Smooth muscle cell (in vitro differentiated cells): ENCODE data around the gene CIRBP. TPM values are rescaled to one million over a fixed set of nuclear protein-coding genes. Genes with fewer than 3 reads are reported as not detected.

ENCODE experiments used
- DNase-seq: peaks from one replicate; lab custom pipeline; 2025; ENCODE audit not compliant: unreplicated experiment; lab: John Stamatoyannopoulos, UW
- H2AFZ ChIP-seq: fragments of 200-600 bp; sonication (generic); 2 replicates; pipeline ENCODE4 v1.6.0; 2016; ENCODE audit warnings: antibody characterized with exemption, low read depth, mild to moderate bottlenecking
- H3F3A ChIP-seq: fragments of 200-600 bp; sonication (generic); 2 replicates; pipeline ENCODE4 v1.6.0; 2017; ENCODE audit warnings: antibody characterized with exemption, low read depth
- H3K27ac ChIP-seq: fragments of 200-600 bp; sonication (generic); 2 replicates; pipeline ENCODE4 v1.5.1; 2016; ENCODE audit warnings: low read depth, mild to moderate bottlenecking
- H3K27me3 ChIP-seq: fragments of 200-600 bp; sonication (generic); 2 replicates; pipeline ENCODE4 v1.6.1; 2016; ENCODE audit warnings: low read depth, mild to moderate bottlenecking
- H3K36me3 ChIP-seq: fragments of 200-600 bp; sonication (generic); 2 replicates; pipeline ENCODE4 v1.5.1; 2016; ENCODE audit warnings: low read depth
- H3K4me1 ChIP-seq: fragments of 200-600 bp; sonication (generic); 2 replicates; pipeline ENCODE4 v1.5.1; 2016; ENCODE audit warnings: low read depth
- H3K4me2 ChIP-seq: fragments of 200-600 bp; sonication (generic); 2 replicates; pipeline ENCODE4 v1.6.0; 2016; ENCODE audit warnings: mild to moderate bottlenecking
- H3K4me3 ChIP-seq: fragments of 200-600 bp; sonication (generic); 2 replicates; pipeline ENCODE4 v1.5.1; 2016; ENCODE audit warnings: mild to moderate bottlenecking
- H3K79me2 ChIP-seq: fragments of 200-600 bp; sonication (generic); 2 replicates; pipeline ENCODE4 v1.6.0; 2016; ENCODE audit warnings: low read depth, mild to moderate bottlenecking
- H3K9ac ChIP-seq: fragments of 200-600 bp; sonication (generic); 2 replicates; pipeline ENCODE4 v1.6.0; 2016; ENCODE audit warnings: low read depth
- H3K9me3 ChIP-seq: fragments of 200-600 bp; sonication (generic); replicated peaks from 2 replicates; pipeline ENCODE4 v1.5.1; 2016; ENCODE audit warnings: low read depth
- H4K20me1 ChIP-seq: fragments of 200-600 bp; sonication (generic); 2 replicates; pipeline ENCODE4 v1.6.0; 2016; ENCODE audit warnings: low read depth
- WGBS: methylation state at CpG from one replicate; pipeline ENCODE4 v1.1.7; 2016; ENCODE audit warnings: low lambda C conversion rate; 5-methylcytosine and 5-hydroxymethylcytosine counted together
- polyA plus RNA-seq: library from polyadenylated mRNA; unstranded; fragments of >200 nt; fragmentation: Nextera tagmentation; extraction: Ambion mirVana; gene quantifications from 2 replicates; pipeline ENCODE4 v1.2.1, GENCODE V29; 2016
- total RNA-seq: library from RNA; depleted of rRNA; stranded (reverse); fragments of >200 nt; gene quantifications from 2 replicates; pipeline ENCODE4 v1.2.3, GENCODE V29; 2014
- TF ChIP-seq, protein P1 (sequence below): fragments of 200-600 bp; sonication (generic); IDR thresholded peaks from 2 replicates; pipeline ENCODE4 v1.5.1; 2017; ENCODE audit warnings: borderline replicate concordance, mild to moderate bottlenecking, antibody characterized with exemption; ENCODE audit not compliant: insufficient read depth, poor library complexity, severe bottlenecking

Gene CIRBP
- total and polyA plus RNA-seq, 2 experiments from 2014 or later: 122 to 215 TPM

DNA sequence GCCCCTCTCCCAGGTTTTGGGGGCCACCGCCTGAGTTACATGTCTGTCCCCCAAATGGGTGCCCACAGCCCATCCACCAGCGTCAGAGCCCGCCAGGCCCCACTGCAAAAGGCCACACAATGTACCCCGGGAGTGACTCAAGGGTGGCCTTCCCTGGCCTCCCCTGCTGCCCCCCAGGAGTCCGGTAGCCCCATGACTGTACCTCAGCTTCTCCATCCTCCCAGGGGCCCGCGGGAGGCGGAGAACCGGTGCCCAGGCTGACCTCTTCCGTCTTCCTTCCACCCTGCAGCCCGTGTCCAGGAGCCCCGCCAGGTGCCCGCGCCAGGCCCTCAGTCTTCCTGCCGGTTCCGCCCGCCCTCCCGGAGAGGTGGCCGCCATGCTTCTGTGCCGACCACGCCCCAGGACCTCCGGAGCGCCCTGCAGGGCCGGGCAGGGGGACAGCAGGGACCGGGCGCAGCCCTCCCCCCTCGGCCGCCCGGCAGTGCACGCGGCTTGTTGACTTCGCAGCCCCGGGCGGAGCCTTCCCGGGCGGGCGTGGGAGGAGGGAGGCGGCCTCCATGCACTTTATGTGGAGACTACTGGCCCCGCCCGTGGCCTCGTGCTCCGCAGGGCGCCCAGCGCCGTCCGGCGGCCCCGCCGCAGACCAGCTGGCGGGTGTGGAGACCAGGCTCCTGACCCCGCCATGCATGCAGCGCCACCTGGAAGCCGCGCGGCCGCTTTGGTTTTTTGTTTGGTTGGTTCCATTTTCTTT is 41.7 kb upstream of the CIRBP start:
- Histone ChIP-seq H3F3A (peaks cover 3% of the 10 kb centered on the region), H3K9ac (no peak overlapping the region), H3K9me3 (no peaks in the 10 kb centered on the region), H2AFZ (no peak overlapping the region), H4K20me1 (peaks cover 42% of the 10 kb centered on the region), H3K4me2 (no peak overlapping the region), H3K4me1 (no peaks in the 10 kb centered on the region), H3K27ac (no peak overlapping the region), H3K4me3 (no peak overlapping the region), H3K79me2 (no peaks in the 10 kb centered on the region), H3K36me3 (no peaks in the 10 kb centered on the region), H3K27me3 (no peaks in the 10 kb centered on the region)
- TF ChIP-seq, protein P1, sequence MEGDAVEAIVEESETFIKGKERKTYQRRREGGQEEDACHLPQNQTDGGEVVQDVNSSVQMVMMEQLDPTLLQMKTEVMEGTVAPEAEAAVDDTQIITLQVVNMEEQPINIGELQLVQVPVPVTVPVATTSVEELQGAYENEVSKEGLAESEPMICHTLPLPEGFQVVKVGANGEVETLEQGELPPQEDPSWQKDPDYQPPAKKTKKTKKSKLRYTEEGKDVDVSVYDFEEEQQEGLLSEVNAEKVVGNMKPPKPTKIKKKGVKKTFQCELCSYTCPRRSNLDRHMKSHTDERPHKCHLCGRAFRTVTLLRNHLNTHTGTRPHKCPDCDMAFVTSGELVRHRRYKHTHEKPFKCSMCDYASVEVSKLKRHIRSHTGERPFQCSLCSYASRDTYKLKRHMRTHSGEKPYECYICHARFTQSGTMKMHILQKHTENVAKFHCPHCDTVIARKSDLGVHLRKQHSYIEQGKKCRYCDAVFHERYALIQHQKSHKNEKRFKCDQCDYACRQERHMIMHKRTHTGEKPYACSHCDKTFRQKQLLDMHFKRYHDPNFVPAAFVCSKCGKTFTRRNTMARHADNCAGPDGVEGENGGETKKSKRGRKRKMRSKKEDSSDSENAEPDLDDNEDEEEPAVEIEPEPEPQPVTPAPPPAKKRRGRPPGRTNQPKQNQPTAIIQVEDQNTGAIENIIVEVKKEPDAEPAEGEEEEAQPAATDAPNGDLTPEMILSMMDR: no peak
- DNase-seq: no peak
- 94% methylated on average over 55 of the region's 56 CpGs for WGBS

DNA sequence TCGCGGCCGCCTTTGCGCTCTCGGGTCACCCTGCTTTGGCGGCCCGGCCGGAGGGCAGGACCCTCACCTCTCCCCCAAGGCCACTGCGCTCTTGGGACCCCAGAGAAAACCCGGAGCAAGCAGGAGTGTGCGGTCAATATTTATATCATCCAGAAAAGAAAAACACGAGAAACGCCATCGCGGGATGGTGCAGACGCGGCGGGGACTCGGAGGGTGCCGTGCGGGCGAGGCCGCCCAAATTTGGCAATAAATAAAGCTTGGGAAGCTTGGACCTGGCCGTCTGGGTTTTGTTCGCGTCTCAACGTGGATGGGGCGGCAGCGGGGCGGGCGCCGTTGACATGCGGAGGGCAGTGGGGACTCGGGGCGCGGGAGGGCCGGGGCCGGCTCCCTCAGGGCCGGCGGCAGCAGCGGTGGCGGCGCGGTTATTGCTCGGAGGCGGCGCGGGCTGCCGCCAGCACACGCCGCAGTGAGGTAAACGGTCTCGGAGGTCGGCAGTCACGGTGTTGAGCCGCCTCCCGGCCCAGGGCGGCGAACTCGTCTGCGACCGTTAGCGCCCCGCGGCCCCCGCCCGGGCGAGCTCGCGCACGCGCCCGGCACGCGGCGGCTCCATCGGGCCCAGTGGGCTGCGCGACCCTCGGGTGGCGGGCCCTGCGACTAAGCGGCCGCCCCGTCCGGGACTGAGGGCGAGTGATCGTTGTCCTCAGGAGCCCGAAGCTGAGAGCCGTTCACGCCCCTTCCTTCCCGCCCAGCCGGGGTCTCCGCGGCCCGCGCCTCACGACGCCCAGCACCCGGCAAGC is 40.8 kb upstream of the CIRBP start:
- Histone ChIP-seq H3K27me3 (no peaks in the 10 kb centered on the region), H4K20me1 (peaks cover 46% of the 10 kb centered on the region), H2AFZ (no peak overlapping the region), H3K4me3 (no peak overlapping the region), H3K9ac (no peak overlapping the region), H3F3A (peaks cover 8% of the 10 kb centered on the region), H3K79me2 (no peaks in the 10 kb centered on the region), H3K36me3 (no peaks in the 10 kb centered on the region), H3K9me3 (no peaks in the 10 kb centered on the region), H3K27ac (no peak overlapping the region), H3K4me2 (no peak overlapping the region), H3K4me1 (no peaks in the 10 kb centered on the region)
- WGBS: 97% methylated on average over 60 of the region's 100 CpGs
- TF ChIP-seq, protein P1: no peak
- DNase-seq: no peak

GRCh38 chr19:1229056-1229923 is 39.8 kb upstream of the CIRBP start:
- Histone ChIP-seq H3K27ac (no peak overlapping the region), H3K4me3 (no peak overlapping the region), H2AFZ (no peak overlapping the region), H3K27me3 (no peaks in the 10 kb centered on the region), H3K79me2 (no peaks in the 10 kb centered on the region), H3K4me2 (no peak overlapping the region), H3K9ac (no peak overlapping the region), H3K4me1 (no peaks in the 10 kb centered on the region), H3K36me3 (no peaks in the 10 kb centered on the region), H3K9me3 (no peaks in the 10 kb centered on the region), H4K20me1 (peaks cover 52% of the 10 kb centered on the region), H3F3A (peaks cover 8% of the 10 kb centered on the region)
- 98% methylated on average over 89 of the region's 158 CpGs for WGBS
- TF ChIP-seq, protein P1: no peak
- DNase-seq: no peak
